HCT116 (cell line): ENCODE results near the gene MRFAP1L1. TPM values are rescaled to one million over a fixed set of nuclear protein-coding genes. Genes with fewer than 3 reads are reported as not detected.

Source experiments
- ATAC-seq: fragments of 200-7000 bp; cut with Tn5 transposase; 2 replicates; pipeline ENCODE4 v1.9.1; 2020; ENCODE audit warnings: mild to moderate bottlenecking, moderate library complexity
- BruUV-seq: library from RNA; stranded (reverse); fragments of 400-500 nt; replicated peaks from 2 replicates; lab custom pipeline; 2021; lab: Mats Ljungman, UMichigan
- CTCF ChIA-PET: fragments of 300-600 bp; sonication (Branson Sonifier 250); formaldehyde crosslinking; loops from one replicate; lab custom pipeline; 2021; ENCODE audit warnings: antibody characterized with exemption; lab: Charles Lee
- POLR2A ChIA-PET: fragments of 300-600, 350-600 bp; sonication (Branson Sonifier 250); formaldehyde crosslinking; loops from one replicate; lab custom pipeline; 2021; ENCODE audit warnings: antibody characterized with exemption; lab: Charles Lee
- RAD21 ChIA-PET, 2 experiments: fragments of 300-600 bp; sonication (Branson Sonifier 250); formaldehyde crosslinking; loops; one replicate each; lab custom pipeline; 2023; ENCODE audit warnings: low total read pairs in 2 of 2; ENCODE audit not compliant: uncharacterized antibody in 2 of 2, unreplicated experiment in 2 of 2, low non-redundant PET in 1 of 2; lab: Charles Lee
- DNase-seq: peaks from one replicate; pipeline ENCODE4 v3.0.0-alpha.2; 2010; ENCODE audit warnings: low read depth, low spot score
- H2AFZ ChIP-seq: fragments of 200-600 bp; shearing (Covaris generic), sonication (generic); 2 replicates; pipeline ENCODE4 v1.6.1; 2017; ENCODE audit warnings: low read depth, mixed run types, mixed read lengths, antibody characterized with exemption, low read length; ENCODE audit not compliant: poor library complexity, severe bottlenecking
- H3K27ac ChIP-seq: 2 replicates; pipeline ENCODE4 v1.5.1; 2012; ENCODE audit warnings: low read depth, low read length
- H3K27me3 ChIP-seq: fragments of 200-600 bp; sonication (generic); 2 replicates; pipeline ENCODE4 v1.6.1; 2016; ENCODE audit warnings: mixed run types, low read length, mixed read lengths; ENCODE audit not compliant: insufficient read depth
- H3K36me3 ChIP-seq, 2 experiments: fragments of 200-500 bp in 1 of 2; fragments of 200-600 bp in 1 of 2; sonication (Bioruptor generic) in 1 of 2; sonication (generic) in 1 of 2; 2 replicates each; pipeline versions ENCODE4 v1.5.1 to v1.6.1; 2014 to 2016; ENCODE audit warnings: low read length in 2 of 2, inconsistent platforms in 1 of 2, mixed read lengths in 1 of 2, mixed run types in 1 of 2; ENCODE audit not compliant: insufficient read depth in 2 of 2, control insufficient read depth in 1 of 2
- H3K4me1 ChIP-seq, 2 experiments: fragments of 200-600 bp in 1 of 2; sonication (generic) in 1 of 2; 2 replicates each; pipeline versions ENCODE4 v1.5.1 to v1.6.1; 2012 to 2017; ENCODE audit warnings: low read length in 2 of 2, inconsistent platforms in 1 of 2, mild to moderate bottlenecking in 1 of 2, mixed read lengths in 1 of 2, mixed run types in 1 of 2, moderate library complexity in 1 of 2; ENCODE audit not compliant: insufficient read depth in 2 of 2, control insufficient read depth in 1 of 2
- H3K4me2 ChIP-seq: fragments of 200-600 bp; sonication (generic); 2 replicates; pipeline ENCODE4 v1.6.1; 2017; ENCODE audit warnings: mixed run types, low read length, mixed read lengths
- H3K4me3 ChIP-seq, 2 experiments: fragments of 200-600 bp in 1 of 2; sonication (generic) in 1 of 2; replicated peaks in 1 of 2; 2 replicates each; pipeline ENCODE4 v1.5.1; 2011 to 2016; ENCODE audit warnings: low read length in 2 of 2, control low read depth in 1 of 2, low read depth in 1 of 2, mild to moderate bottlenecking in 1 of 2, mixed read lengths in 1 of 2, mixed run types in 1 of 2
- H3K79me2 ChIP-seq: fragments of 200-600 bp; sonication (generic); 2 replicates; pipeline ENCODE4 v1.6.1; 2017; ENCODE audit warnings: mild to moderate bottlenecking, mixed run types, low read length, moderate library complexity, mixed read lengths; ENCODE audit not compliant: insufficient read depth
- H3K9ac ChIP-seq: fragments of 200-600 bp; sonication (generic); 2 replicates; pipeline ENCODE4 v1.6.1; 2016; ENCODE audit warnings: low read length, mixed read lengths
- H3K9me2 ChIP-seq: fragments of 200-600 bp; sonication (generic), shearing (Covaris generic); 2 replicates; pipeline ENCODE4 v1.6.1; 2017; ENCODE audit warnings: mixed run types, mild to moderate bottlenecking, moderate library complexity; ENCODE audit not compliant: insufficient read depth
- H3K9me3 ChIP-seq, 2 experiments: fragments of 200-500 bp in 1 of 2; fragments of 200-600 bp in 1 of 2; sonication (Bioruptor generic) in 1 of 2; sonication (generic) in 1 of 2; 2 replicates each; pipeline ENCODE4 v1.6.1; 2014 to 2017; ENCODE audit warnings: low read length in 2 of 2, mixed read lengths in 2 of 2, inconsistent platforms in 1 of 2, low read depth in 1 of 2, mild to moderate bottlenecking in 1 of 2, mixed run types in 1 of 2, moderate library complexity in 1 of 2; ENCODE audit not compliant: control insufficient read depth in 1 of 2, insufficient read depth in 1 of 2
- H4K20me1 ChIP-seq: fragments of 200-600 bp; sonication (generic), shearing (Covaris generic); 2 replicates; pipeline ENCODE4 v1.6.1; 2017; ENCODE audit warnings: mixed run types, mild to moderate bottlenecking, moderate library complexity; ENCODE audit not compliant: insufficient read depth
- ATF3 ChIP-seq: IDR thresholded peaks from 2 replicates; pipeline ENCODE4 v1.6.1; 2012
- CBX3 ChIP-seq: IDR thresholded peaks from 2 replicates; pipeline ENCODE4 v1.6.1; 2012; ENCODE audit warnings: low read depth
- CTCF ChIP-seq, 3 experiments: fragments of 200-600 bp in 1 of 3; sonication (generic) in 1 of 3; IDR thresholded peaks in 2 of 3; conservative IDR thresholded peaks in 1 of 3; 2 replicates each; pipeline ENCODE4 v1.5.1; 2012 to 2017; ENCODE audit warnings: low read depth in 2 of 3, low read length in 2 of 3, antibody characterized with exemption in 1 of 3, borderline replicate concordance in 1 of 3, control low read depth in 1 of 3, mild to moderate bottlenecking in 1 of 3, mixed read lengths in 1 of 3, mixed run types in 1 of 3, moderate library complexity in 1 of 3; ENCODE audit not compliant: insufficient read depth in 1 of 3
- EGR1 ChIP-seq: IDR thresholded peaks from 2 replicates; pipeline ENCODE4 v1.6.1; 2012; ENCODE audit warnings: low read depth
- ELF1 ChIP-seq: IDR thresholded peaks from 2 replicates; pipeline ENCODE4 v1.6.1; 2012; ENCODE audit warnings: low read depth, borderline replicate concordance
- FOSL1 ChIP-seq: IDR thresholded peaks from 2 replicates; pipeline ENCODE4 v1.6.1; 2012; ENCODE audit warnings: low read depth
- JUND ChIP-seq: IDR thresholded peaks from 2 replicates; pipeline ENCODE4 v1.6.1; 2012
- POLR2A ChIP-seq: IDR thresholded peaks from 2 replicates; pipeline ENCODE4 v1.7.0; 2011; ENCODE audit warnings: borderline replicate concordance; ENCODE audit not compliant: insufficient read depth, insufficient read length; ENCODE audit errors: extremely low read depth
- SIN3A ChIP-seq: IDR thresholded peaks from 2 replicates; pipeline ENCODE4 v1.6.1; 2012; ENCODE audit warnings: low read depth
- SP1 ChIP-seq: IDR thresholded peaks from 2 replicates; pipeline ENCODE4 v1.6.1; 2012; ENCODE audit warnings: low read depth
- ZBTB33 ChIP-seq: IDR thresholded peaks from 2 replicates; pipeline ENCODE4 v1.6.1; 2011; ENCODE audit warnings: mild to moderate bottlenecking, low read length, moderate library complexity; ENCODE audit not compliant: insufficient replicate concordance; ENCODE audit errors: extremely low read depth
- intact Hi-C: fragments of 100-400 bp; cut with micrococcal nuclease; formaldehyde crosslinking; loops from 2 replicates; pipeline ENCODE4 v1.10.0; 2022
- total RNA-seq: library from RNA; stranded (reverse); gene quantifications from one replicate; pipeline ENCODE4 v1.2.1, GENCODE V29; 2021; ENCODE audit not compliant: unreplicated experiment

Gene MRFAP1L1
- total RNA-seq, 1 experiment from 2014 or later, result 43.0 TPM

- Histone ChIP-seq H3K4me3 (no peak overlapping the region), H3K9ac (no peak overlapping the region), H3K4me1 (peaks cover 12 to 32% of the 10 kb centered on the region in 2 experiments), H3K4me2 (peak overlapping the region; percentile 68; the same call in 1 of the 2 replicates), H3K9me3 (no peaks in the 10 kb centered on the region), H3K36me3 (no peaks in the 10 kb centered on the region), H3K27ac (no peak overlapping the region; the same call in 1 of the 2 replicates), H3K79me2 (no peaks in the 10 kb centered on the region), H2AFZ (no peak overlapping the region), H3K27me3 (no peaks in the 10 kb centered on the region), H3K9me2 (no peaks in the 10 kb centered on the region), H4K20me1 (no peaks in the 10 kb centered on the region)
- no peak for ATAC-seq
- ChIA-PET RAD21 (no interaction called here), CTCF (interaction anchor here (1.4 to 1.5 kb wide), 2 partner anchors 13 to 15 kb away, joined by 4 to 5 read pairs; no protein-coding TSS in a partner anchor), POLR2A (no interaction called here)
- intact Hi-C loops, result no loop called here
- no peak for TF ChIP-seq ELF1
- BruUV-seq, result no TSS peak
- DNase-seq, result no peak
Observed at GRCh38 chr4:6733358-6734164, 23.9 kb upstream of the MRFAP1L1 start.

- peak; percentile 39 for DNase-seq
- peak overlapping the region; percentile 55 for H3K9ac ChIP-seq
- H2AFZ ChIP-seq, result peak overlapping the region; percentile 78
- ChIA-PET RAD21 (no interaction called here), POLR2A (no interaction called here), CTCF (interaction anchor here (1.4 to 1.5 kb wide), 2 partner anchors 12 to 14 kb away, joined by 4 to 5 read pairs; no protein-coding TSS in a partner anchor)
- no TSS peak for BruUV-seq
- H3K27ac ChIP-seq, result peak overlapping the region; percentile 44
- peak overlapping the region in 1 of 2 experiments; percentile 18; a peak in 1 of 4 replicates for H3K4me3 ChIP-seq
- no peaks in the 10 kb centered on the region for H3K9me3 ChIP-seq
- H4K20me1 ChIP-seq, result no peaks in the 10 kb centered on the region
- peak overlapping the region; percentile 68 for H3K4me2 ChIP-seq
- no peaks in the 10 kb centered on the region for H3K27me3 ChIP-seq
- H3K79me2 ChIP-seq, result no peaks in the 10 kb centered on the region
- H3K4me1 ChIP-seq, result peaks cover 12 to 32% of the 10 kb centered on the region in 2 experiments
- H3K36me3 ChIP-seq, result no peaks in the 10 kb centered on the region
- H3K9me2 ChIP-seq, result no peaks in the 10 kb centered on the region
- ATAC-seq, result peak; percentile 88
- intact Hi-C loops, result no loop called here
- TF ChIP-seq EGR1 (peak; percentile 73; the same call in 1 of the 2 replicates), POLR2A (no peak), FOSL1 (no peak), SIN3A (no peak), ZBTB33 (no peak), CBX3 (no peak), CTCF (IDR thresholded peaks at IDR 0.05 in 2 of 3, conservative IDR thresholded peaks at IDR 0.05 in 1 of 3; ENCODE audit: borderline replicate concordance in 1 of 3, insufficient read depth in 1 of 3, low read depth in 2 of 3, low read length in 2 of 3) (no peak), JUND (no peak), ELF1 (no peak), SP1 (no peak), ATF3 (no peak)
Observed at GRCh38 chr4:6732441-6733357, 23.0 kb upstream of the MRFAP1L1 start.
